C4-2B (cell line): Measurements from ENCODE around the gene IL17RB.

Source experiments
- H3K27ac ChIP-seq: fragments of 450-650 bp; 2 replicates; pipeline ENCODE4 v1.5.1; 2017
- ZFX ChIP-seq: fragments of 450-650 bp; IDR thresholded peaks from 2 replicates; pipeline ENCODE4 v1.6.1; 2017
- TF ChIP-seq, protein P1 (sequence below): fragments of 450-650 bp; conservative IDR thresholded peaks from 2 replicates; pipeline ENCODE4 v1.5.1; 2017; ENCODE audit warnings: mild to moderate bottlenecking

IL17RB gene

DNA sequence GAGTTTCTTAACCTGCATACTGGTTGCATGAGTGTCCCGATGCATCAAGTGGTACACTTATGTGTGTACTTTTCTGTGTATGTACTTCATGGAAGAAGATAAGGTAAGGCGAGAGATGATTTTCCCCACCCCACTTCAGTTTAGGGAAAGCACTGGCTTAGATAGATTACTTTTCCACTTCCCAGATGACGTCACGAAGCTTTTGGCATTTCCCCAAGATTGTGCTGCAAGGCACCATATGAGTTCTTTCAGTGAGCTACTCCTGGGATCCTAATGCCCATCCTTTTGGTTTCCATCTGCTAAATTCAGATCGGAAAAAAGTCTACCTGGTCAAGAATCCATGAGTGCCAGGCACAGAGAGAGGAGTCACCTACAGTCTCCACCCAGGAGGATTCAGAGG, 4.5 kb downstream of the IL17RB start:
- TF ChIP-seq, protein P1, sequence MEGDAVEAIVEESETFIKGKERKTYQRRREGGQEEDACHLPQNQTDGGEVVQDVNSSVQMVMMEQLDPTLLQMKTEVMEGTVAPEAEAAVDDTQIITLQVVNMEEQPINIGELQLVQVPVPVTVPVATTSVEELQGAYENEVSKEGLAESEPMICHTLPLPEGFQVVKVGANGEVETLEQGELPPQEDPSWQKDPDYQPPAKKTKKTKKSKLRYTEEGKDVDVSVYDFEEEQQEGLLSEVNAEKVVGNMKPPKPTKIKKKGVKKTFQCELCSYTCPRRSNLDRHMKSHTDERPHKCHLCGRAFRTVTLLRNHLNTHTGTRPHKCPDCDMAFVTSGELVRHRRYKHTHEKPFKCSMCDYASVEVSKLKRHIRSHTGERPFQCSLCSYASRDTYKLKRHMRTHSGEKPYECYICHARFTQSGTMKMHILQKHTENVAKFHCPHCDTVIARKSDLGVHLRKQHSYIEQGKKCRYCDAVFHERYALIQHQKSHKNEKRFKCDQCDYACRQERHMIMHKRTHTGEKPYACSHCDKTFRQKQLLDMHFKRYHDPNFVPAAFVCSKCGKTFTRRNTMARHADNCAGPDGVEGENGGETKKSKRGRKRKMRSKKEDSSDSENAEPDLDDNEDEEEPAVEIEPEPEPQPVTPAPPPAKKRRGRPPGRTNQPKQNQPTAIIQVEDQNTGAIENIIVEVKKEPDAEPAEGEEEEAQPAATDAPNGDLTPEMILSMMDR: no peak
- TF ChIP-seq ZFX: no peak
- H3K27ac ChIP-seq: no peak overlapping the region

DNA sequence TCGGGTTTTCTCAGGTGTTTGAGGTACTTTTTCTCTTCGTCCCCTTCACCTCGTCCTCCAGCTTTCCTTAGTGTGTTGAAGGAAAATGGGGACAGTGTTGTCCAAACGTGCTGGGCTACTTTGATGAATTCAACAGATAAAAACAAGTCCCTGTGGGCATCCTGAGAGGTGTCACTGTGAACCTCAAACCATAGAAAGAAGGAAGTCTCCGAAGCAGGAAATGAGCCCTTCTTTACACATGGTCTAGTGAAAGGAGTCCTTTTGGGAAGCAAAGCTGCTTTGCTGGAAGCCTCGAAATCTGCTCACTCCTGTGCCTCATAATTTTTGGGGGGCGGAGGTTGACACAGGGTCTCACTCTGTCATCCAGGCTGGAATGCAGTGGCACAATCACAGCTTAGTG, 10.6 kb downstream of the IL17RB start:
- H3K27ac ChIP-seq: no peak overlapping the region
- no peak for TF ChIP-seq ZFX
- TF ChIP-seq, protein P1: no peak

DNA sequence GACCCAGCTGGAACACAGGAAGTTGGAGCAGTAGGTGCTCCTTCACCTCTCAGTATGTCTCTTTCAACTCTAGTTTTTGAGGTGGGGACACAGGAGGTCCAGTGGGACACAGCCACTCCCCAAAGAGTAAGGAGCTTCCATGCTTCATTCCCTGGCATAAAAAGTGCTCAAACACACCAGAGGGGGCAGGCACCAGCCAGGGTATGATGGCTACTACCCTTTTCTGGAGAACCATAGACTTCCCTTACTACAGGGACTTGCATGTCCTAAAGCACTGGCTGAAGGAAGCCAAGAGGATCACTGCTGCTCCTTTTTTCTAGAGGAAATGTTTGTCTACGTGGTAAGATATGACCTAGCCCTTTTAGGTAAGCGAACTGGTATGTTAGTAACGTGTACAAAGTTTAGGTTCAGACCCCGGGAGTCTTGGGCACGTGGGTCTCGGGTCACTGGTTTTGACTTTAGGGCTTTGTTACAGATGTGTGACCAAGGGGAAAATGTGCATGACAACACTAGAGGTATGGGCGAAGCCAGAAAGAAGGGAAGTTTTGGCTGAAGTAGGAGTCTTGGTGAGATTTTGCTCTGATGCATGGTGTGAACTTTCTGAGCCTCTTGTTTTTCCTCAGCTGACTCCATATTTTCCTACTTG, 11.9 kb downstream of the IL17RB start:
- TF ChIP-seq, protein P1: no peak

DNA sequence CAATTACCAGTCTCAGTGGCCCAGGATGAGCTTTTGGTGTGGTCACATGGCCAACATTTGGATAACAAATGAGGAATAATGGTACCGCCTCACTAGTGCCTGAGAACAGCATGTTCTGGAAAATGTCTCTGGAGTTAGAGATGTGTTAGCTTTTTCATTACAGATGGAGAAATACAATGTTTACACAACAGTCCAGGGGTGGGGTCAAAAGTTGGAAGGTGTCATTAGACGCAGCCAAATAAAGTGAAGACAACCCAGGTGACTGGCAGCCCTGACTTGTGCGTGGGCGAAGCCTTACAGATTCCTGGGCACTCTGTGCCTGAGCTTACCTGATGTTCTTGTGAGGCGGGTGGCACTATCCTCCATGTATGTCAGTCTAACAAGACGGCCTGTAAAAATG, 12.8 kb downstream of the IL17RB start:
- H3K27ac ChIP-seq: no peak overlapping the region
- TF ChIP-seq, protein P1: no peak

More for the DNA sequence above, 11.9 kb downstream of the IL17RB start:
- H3K27ac ChIP-seq: no peak overlapping the region

DNA sequence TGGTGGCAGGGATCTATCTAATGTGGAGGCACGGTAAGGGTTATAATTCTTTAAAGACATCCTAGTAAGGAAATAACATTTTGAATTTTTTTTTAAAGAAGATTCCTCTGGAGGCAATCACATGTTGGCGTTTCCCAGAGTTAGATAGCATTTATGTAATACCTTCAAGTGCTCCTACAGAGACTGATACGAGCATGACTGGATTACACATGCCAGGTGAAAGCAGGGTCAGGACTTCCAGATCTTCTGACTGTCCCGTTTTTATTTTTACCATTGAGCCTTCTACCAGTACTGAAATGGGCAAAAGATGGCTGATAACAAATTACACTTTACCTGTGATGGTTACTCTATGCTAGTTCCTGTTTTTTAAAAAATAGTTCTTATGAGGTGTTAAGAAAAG, 13.8 kb downstream of the IL17RB start:
- TF ChIP-seq, protein P1: no peak
- TF ChIP-seq ZFX: no peak
- no peak overlapping the region for H3K27ac ChIP-seq

DNA sequence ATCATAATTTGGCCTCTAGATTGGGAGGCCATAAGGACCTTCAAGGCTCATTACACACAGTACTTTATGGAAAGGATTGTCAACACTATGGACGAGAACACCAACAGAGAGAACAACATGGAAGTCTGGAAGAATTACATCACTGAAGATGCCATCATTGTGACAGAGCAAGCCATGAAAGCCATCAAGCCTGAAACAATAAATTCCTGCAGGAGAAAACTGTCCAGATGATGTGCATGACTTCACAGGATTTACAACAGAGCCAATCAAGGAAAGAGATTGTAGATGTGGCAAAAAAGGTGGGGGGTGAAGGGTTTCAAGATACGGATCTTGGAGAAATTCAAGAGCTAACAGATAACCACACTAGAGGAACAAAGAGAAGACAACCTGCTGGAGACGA, 15.9 kb downstream of the IL17RB start:
- TF ChIP-seq, protein P1: no peak
- TF ChIP-seq ZFX: no peak
- H3K27ac ChIP-seq: no peak overlapping the region

DNA sequence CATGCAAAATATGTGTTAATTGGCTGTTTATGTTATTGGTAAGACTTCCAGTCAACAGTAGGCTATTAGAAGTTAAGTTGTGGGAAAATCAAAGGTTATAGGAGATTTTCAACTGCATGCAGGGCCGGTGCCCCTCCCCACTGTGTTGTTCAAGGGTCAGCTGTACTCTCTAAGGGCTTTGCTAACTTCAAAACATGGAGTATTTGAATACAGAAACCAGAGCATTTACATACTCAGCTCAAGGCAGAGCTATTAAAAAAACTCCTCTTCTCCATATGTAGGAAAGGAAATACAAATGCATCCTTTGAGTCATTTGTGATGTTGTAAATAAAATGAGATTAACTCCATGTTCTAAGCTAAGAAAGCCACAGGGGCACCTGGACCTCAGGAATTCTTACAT, 16.8 kb downstream of the IL17RB start:
- TF ChIP-seq, protein P1: no peak
- TF ChIP-seq ZFX: no peak

More for the DNA sequence above, 16.8 kb downstream of the IL17RB start:
- H3K27ac ChIP-seq: no peak overlapping the region
